HUDEP-2 (cell line): ENCODE measurements around the gene MAGI1.

ENCODE experiments used
- DNase-seq, 76 experiments: peaks; one replicate each; lab custom pipeline; 2025; ENCODE audit not compliant: unreplicated experiment in 76 of 76; lab: John Stamatoyannopoulos, UW

The MAGI1 gene

GRCh38 chr3:65356331-65357248 is 682.1 kb downstream of the MAGI1 start:
- DNase-seq, result no peak

GRCh38 chr3:65354880-65355279 is 683.8 kb downstream of the MAGI1 start:
- DNase-seq, result no peak

- no peak for DNase-seq
These were observed 685.8 kb downstream of the MAGI1 start for GRCh38 chr3:65352951-65353350.

GRCh38 chr3:65351753-65352152 is 687.0 kb downstream of the MAGI1 start:
- DNase-seq, result no peak

- DNase-seq, result no peak
These were observed 687.8 kb downstream of the MAGI1 start for GRCh38 chr3:65350801-65351476.

- DNase-seq, result no peak
These were observed 690.2 kb downstream of the MAGI1 start for GRCh38 chr3:65348398-65348995.

GRCh38 chr3:65347166-65347565 is 691.6 kb downstream of the MAGI1 start:
- DNase-seq, result no peak

- peak in 6 of 76 experiments; percentile 4 to 21 (median 12) for DNase-seq
These were observed 693.9 kb downstream of the MAGI1 start for GRCh38 chr3:65344846-65345245.

- no peak for DNase-seq
These were observed 694.3 kb downstream of the MAGI1 start for GRCh38 chr3:65344444-65344843.

GRCh38 chr3:65343736-65344135 is 695.0 kb downstream of the MAGI1 start:
- DNase-seq, result no peak

GRCh38 chr3:65343026-65343425 is 695.7 kb downstream of the MAGI1 start:
- no peak for DNase-seq

GRCh38 chr3:65342084-65342683 is 696.5 kb downstream of the MAGI1 start:
- DNase-seq, result peak in 60 of 76 experiments; percentile 2 to 74 (median 34)

- no peak for DNase-seq
These were observed 699.5 kb downstream of the MAGI1 start for GRCh38 chr3:65339192-65339740.

- DNase-seq, result no peak
These were observed 700.1 kb downstream of the MAGI1 start for GRCh38 chr3:65338571-65338970.

- DNase-seq, result no peak
These were observed 703.1 kb downstream of the MAGI1 start for GRCh38 chr3:65335587-65335986.

GRCh38 chr3:65334045-65334665 is 704.6 kb downstream of the MAGI1 start:
- no peak for DNase-seq

GRCh38 chr3:65331730-65332129 is 707.0 kb downstream of the MAGI1 start:
- no peak for DNase-seq

GRCh38 chr3:65330072-65330471 is 708.6 kb downstream of the MAGI1 start:
- no peak for DNase-seq

- no peak for DNase-seq
These were observed 710.6 kb downstream of the MAGI1 start for GRCh38 chr3:65328148-65328547.

- DNase-seq, result no peak
These were observed 712.1 kb downstream of the MAGI1 start for GRCh38 chr3:65326574-65326973.
